Thyroid gland (tissue), 4 donors: ENCODE measurements around the gene PPP1R3G. TPM values are rescaled to one million over a fixed set of nuclear protein-coding genes. Genes with fewer than 3 reads are reported as not detected.

Experiments
- DNase-seq, 2 donors: peaks; one replicate each; pipeline ENCODE4 v3.0.0-alpha.2; 2019
- H3K27ac ChIP-seq, 3 donors: fragments of 200-600 bp; sonication (generic); 1 replicate in 2 of 3; 2 replicates in 1 of 3; pipeline ENCODE4 v1.5.1; 2016 to 2019; ENCODE audit warnings: mild to moderate bottlenecking in 1 of 3, moderate library complexity in 1 of 3
- H3K27me3 ChIP-seq: fragments of 200-600 bp; sonication (generic); one replicate; pipeline ENCODE4 v1.5.1; 2019
- H3K36me3 ChIP-seq, 2 donors: fragments of 200-600 bp; sonication (generic); one replicate each; pipeline ENCODE4 v1.5.1; 2016 to 2019
- H3K4me1 ChIP-seq, 2 donors: fragments of 200-600 bp; sonication (generic); one replicate each; pipeline ENCODE4 v1.5.1; 2017 to 2019
- H3K4me3 ChIP-seq, 3 donors: fragments of 200-600 bp; sonication (generic); replicated peaks in 1 of 3; 1 replicate in 2 of 3; 2 replicates in 1 of 3; pipeline ENCODE4 v1.5.1; 2016; ENCODE audit warnings: mild to moderate bottlenecking in 1 of 3
- H3K9me3 ChIP-seq: fragments of 200-600 bp; sonication (generic); one replicate; pipeline ENCODE4 v1.5.1; 2017
- POLR2A ChIP-seq, 2 donors: fragments of 450-650 bp; IDR thresholded peaks; one replicate each; pipeline ENCODE4 v1.6.1; 2017; ENCODE audit warnings: antibody characterized with exemption in 2 of 2, mild to moderate bottlenecking in 2 of 2, moderate library complexity in 1 of 2
- WGBS, 2 donors: methylation state at CpG; one replicate each; pipeline ENCODE4 v1.1.5; 2017; 5-methylcytosine and 5-hydroxymethylcytosine counted together
- intact Hi-C: fragments of 100-400 bp; cut with DNase I; formaldehyde crosslinking; loops from one replicate; pipeline ENCODE4 v1.15.1; 2023
- total RNA-seq, 4 donors: library from RNA; depleted of rRNA; stranded (reverse); fragments of >200 nt; gene quantifications; one replicate each; pipeline ENCODE4 v1.2.3, GENCODE V29; 2016
- TF ChIP-seq, protein P1 (sequence below), 6 experiments: fragments of 200-600 bp in 3 of 6; fragments of 450-650 bp in 3 of 6; sonication (generic) in 3 of 6; IDR thresholded peaks; one replicate each; pipeline ENCODE4 v1.5.1; 2016 to 2019; ENCODE audit warnings: antibody characterized with exemption in 6 of 6, mild to moderate bottlenecking in 2 of 6, inconsistent platforms in 1 of 6, moderate library complexity in 1 of 6

The PPP1R3G gene
- total RNA-seq, 4 donors from 2014 or later: 0.78 to 1.6 (median 0.91) TPM

DNA sequence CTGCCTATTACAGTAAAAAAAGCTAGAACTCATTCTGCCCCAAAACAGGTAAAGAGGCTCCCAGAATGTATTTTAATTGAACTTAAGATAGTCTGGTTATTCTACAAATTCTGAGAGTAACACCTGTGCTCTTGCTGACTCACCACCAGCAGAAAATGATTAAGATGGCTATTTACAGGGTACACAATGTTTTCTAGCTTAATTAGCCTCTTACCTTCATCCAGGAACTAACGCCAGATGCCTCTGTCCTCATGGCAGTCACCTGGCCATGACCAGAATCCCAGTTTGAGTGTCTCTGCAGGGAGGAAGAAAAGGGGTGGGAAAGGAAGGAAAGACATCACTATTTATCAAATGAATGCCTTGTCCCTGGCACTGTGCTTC, 31.3 kb upstream of the PPP1R3G start:
- Histone ChIP-seq H3K4me1 (no peaks in the 10 kb centered on the region), H3K4me3 (no peak overlapping the region), H3K27me3 (no peaks in the 10 kb centered on the region), H3K27ac (no peak overlapping the region), H3K36me3 (no peaks in the 10 kb centered on the region), H3K9me3 (no peaks in the 10 kb centered on the region)
- no peak for DNase-seq
- TF ChIP-seq POLR2A (IDR thresholded peaks at IDR 0.05): no peak
- TF ChIP-seq, protein P1, sequence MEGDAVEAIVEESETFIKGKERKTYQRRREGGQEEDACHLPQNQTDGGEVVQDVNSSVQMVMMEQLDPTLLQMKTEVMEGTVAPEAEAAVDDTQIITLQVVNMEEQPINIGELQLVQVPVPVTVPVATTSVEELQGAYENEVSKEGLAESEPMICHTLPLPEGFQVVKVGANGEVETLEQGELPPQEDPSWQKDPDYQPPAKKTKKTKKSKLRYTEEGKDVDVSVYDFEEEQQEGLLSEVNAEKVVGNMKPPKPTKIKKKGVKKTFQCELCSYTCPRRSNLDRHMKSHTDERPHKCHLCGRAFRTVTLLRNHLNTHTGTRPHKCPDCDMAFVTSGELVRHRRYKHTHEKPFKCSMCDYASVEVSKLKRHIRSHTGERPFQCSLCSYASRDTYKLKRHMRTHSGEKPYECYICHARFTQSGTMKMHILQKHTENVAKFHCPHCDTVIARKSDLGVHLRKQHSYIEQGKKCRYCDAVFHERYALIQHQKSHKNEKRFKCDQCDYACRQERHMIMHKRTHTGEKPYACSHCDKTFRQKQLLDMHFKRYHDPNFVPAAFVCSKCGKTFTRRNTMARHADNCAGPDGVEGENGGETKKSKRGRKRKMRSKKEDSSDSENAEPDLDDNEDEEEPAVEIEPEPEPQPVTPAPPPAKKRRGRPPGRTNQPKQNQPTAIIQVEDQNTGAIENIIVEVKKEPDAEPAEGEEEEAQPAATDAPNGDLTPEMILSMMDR (IDR thresholded peaks at IDR 0.05): no peak
- 65 to 76% methylated on average over 1 of the region's 1 CpG for WGBS, 2 donors
- intact Hi-C loops: no loop called here

DNA sequence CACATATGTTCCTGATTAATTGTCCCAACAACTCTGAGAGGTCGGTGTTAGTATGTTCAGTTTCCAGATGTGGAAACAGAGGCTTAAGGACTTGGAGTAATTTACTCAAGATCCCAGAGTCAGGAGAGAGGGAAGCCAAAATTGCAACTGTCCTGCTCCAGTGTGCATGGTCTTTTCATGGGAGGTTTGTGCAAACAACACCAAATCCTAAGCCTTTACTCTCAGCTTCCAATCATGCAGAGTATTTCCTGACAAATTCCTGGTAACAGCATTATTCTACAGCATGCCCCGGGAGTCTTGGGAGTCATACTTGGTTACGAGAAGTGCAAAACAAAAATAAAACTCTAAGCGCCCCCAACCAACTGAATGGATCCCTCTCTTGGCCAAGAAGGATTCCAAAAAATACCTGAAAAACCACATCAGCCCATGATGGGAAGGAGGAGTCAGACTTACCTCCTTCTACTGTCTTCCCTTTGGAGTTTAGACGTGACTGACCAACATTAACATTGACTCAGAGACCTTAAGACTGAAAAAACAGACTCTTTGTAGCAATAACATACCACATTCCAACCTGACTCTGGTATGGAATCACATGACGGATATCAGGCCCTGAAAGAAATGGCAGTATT, 30.8 kb upstream of the PPP1R3G start:
- WGBS, 2 donors: 63 to 70% methylated on average over 6 of the region's 6 CpGs
- no peak overlapping the region for H3K4me3 ChIP-seq
- H3K4me1 ChIP-seq: no peaks in the 10 kb centered on the region
- H3K27me3 ChIP-seq: no peaks in the 10 kb centered on the region
- H3K36me3 ChIP-seq: no peaks in the 10 kb centered on the region
- no peaks in the 10 kb centered on the region for H3K9me3 ChIP-seq
- H3K27ac ChIP-seq: no peak overlapping the region
- DNase-seq: no peak
- TF ChIP-seq, protein P1 (IDR thresholded peaks at IDR 0.05): no peak
- no peak for TF ChIP-seq POLR2A (IDR thresholded peaks at IDR 0.05)
- intact Hi-C loops: no loop called here

DNA sequence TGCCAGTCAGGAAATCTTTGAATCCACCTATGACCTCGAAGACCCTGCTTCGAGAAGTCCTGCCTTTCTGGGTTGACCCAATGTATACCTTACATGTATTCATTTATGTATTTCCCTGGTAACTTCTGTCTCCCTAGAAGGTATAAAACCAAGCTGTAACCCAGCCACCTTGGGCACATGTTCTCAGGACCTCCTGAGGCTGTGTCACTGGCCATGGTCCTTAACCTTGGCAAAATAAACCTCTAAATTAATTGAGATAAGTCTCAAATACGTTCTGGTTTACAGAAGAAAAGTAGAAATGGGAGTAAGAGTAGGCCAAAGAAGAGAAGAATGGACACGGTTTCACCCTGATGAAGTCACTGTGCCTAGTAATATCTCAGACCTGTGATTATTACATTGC, 30.0 kb upstream of the PPP1R3G start:
- intact Hi-C loops: no loop called here
- no peaks in the 10 kb centered on the region for H3K4me1 ChIP-seq
- 92 to 93% methylated on average over 4 of the region's 4 CpGs for WGBS, 2 donors
- TF ChIP-seq POLR2A (IDR thresholded peaks at IDR 0.05): no peak
- TF ChIP-seq, protein P1 (IDR thresholded peaks at IDR 0.05): no peak
- no peaks in the 10 kb centered on the region for H3K9me3 ChIP-seq
- H3K36me3 ChIP-seq: no peaks in the 10 kb centered on the region
- H3K27ac ChIP-seq: no peak overlapping the region
- DNase-seq: no peak
- no peaks in the 10 kb centered on the region for H3K27me3 ChIP-seq
- H3K4me3 ChIP-seq: no peak overlapping the region

DNA sequence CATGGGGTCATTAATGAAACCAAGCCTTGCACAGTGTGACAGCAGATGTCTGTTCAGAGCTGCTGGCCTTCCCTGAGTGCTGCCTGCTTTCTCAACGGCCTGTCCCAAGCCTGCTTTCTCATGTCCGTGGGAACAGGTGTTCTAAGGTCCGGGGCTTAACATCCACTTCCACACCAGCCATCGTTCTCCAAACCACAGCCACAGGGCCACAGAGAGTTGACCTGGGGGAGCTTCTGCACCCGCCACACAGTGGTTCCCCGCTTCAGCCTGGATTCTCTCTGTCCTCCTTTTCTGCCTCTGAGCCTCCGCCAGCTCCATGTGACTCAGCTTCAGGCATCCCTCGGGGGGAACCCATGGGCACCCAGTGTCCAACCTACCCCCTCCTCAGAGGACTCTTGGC, 26.9 kb upstream of the PPP1R3G start:
- 74 to 78% methylated on average over 7 to 8 of the region's 8 CpGs for WGBS, 2 donors
- no peaks in the 10 kb centered on the region for H3K36me3 ChIP-seq

More for the DNA sequence above, 26.9 kb upstream of the PPP1R3G start:
- no peak for DNase-seq
- H3K4me3 ChIP-seq: no peak overlapping the region
- intact Hi-C loops: no loop called here
- H3K27me3 ChIP-seq: no peaks in the 10 kb centered on the region
- TF ChIP-seq, protein P1 (IDR thresholded peaks at IDR 0.05): no peak
- TF ChIP-seq POLR2A (IDR thresholded peaks at IDR 0.05): no peak
- H3K27ac ChIP-seq: no peak overlapping the region
- H3K4me1 ChIP-seq: no peaks in the 10 kb centered on the region
- H3K9me3 ChIP-seq: no peaks in the 10 kb centered on the region
